Measurements from ENCODE around the gene SOS1.
A peak's percentile ranks its signal among the peaks of the same experiment; 100 is the strongest.
"Not testable (repeated sequence)": the region's sequence is repeated elsewhere in the genome, so short reads cannot be mapped to it uniquely, and the experiment has no call there.

Gene SOS1

GRCh38 chr2:38960609-38961320, 160.1 kb downstream of the SOS1 start:
- DNase-seq, result no peak

GRCh38 chr2:38959938-38960608, 160.8 kb downstream of the SOS1 start:
- DNase-seq, result peak; percentile 88

GRCh38 chr2:38959466-38959865, 161.4 kb downstream of the SOS1 start:
- DNase-seq, result no peak

GRCh38 chr2:38957972-38958371, 162.9 kb downstream of the SOS1 start:
- DNase-seq, result no peak

GRCh38 chr2:38951766-38952165, 169.1 kb downstream of the SOS1 start:
- DNase-seq, result no peak

GRCh38 chr2:38948995-38949394, 171.9 kb downstream of the SOS1 start:
- DNase-seq, result no peak

DNA sequence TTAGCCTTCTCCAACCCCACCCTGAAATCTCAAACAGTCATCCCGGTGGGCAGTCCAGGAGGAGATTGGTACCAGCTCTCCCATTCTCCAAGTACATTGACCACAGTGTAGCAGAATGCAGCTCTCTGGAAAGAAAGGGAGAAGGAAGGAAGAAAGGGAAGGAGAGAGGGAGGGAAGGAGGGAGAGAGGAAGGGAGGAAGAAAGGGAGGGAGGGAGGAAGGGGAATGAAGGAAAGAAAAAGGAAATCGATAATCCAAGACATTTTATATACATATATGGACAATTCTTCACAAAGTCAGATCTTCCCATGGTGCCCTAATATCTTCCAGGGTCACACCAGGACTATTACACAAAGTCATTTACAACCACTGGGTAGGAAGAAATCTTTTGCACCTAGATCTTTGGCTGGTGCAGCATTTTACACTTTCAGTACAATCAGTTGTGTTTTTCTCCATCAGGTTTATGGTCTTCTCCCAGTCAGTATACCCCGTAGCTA, 172.4 kb downstream of the SOS1 start:
- DNase-seq, result no peak

DNA sequence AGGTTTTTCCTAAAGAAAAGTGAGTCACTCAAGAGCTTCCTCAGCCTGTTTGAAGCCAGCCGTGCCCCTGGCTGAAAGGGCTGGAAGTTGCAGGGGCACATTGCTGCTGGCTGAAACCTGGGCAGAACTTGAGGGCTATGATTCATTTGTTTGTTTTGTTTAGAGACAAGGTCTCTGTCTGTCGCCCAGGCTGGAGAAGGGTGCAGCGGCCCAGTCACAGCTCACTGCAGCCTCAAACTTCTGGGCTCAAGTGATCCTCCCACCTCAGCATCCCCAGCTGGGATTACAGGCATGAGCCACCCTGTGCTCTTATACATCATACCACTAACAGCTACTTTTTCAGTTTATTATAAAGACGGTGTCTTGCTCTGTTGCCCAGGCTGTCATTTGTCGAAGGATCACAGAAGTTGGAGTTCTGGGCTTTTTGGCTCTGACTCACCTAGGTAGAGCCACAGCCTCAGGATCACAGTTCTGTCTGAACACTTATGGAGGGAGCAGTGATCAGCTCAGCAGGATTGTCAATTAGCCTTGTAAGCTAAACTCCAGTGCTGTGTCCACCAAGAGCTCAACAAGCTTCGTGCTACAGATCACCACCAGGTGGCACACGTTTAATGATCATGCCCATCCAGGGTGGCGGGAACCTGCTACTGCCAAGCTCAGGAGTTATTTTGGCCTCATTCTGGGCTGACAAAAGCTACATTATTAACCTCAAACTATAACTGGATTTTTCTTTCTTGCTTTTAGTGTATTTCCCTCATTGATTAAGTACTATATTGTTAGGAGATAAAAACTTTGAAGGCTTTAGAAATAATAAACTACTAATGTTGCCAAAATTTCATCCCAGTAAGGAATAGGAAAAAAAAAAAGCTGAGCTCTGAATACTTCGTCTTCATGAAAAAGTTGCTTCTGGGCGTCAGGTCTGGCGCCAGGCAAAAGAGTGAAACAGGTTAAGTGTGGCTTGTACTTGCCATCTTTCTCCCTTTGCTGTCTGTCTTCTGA, 173.3 kb downstream of the SOS1 start:
- DNase-seq, result peak; percentile 84

DNA sequence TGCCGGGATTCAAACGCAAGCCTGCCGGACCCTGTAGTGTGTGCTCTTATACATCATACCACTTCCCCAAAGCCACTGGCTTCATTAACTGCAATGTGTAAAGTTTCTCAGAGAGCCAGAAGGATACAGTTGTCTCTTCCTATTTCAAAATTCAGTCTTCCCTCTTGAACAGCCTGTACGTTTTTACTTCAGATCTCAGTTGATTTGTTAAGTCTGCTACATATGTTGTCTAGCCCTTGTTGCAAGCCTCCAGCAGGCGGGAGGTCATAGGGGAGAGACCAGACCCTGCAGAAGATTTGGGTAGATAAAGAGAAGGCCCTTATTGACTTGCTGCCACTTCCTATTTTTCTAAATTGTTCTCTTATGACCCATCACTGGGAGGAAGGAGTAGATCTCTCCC, 174.9 kb downstream of the SOS1 start:
- no peak for DNase-seq

DNA sequence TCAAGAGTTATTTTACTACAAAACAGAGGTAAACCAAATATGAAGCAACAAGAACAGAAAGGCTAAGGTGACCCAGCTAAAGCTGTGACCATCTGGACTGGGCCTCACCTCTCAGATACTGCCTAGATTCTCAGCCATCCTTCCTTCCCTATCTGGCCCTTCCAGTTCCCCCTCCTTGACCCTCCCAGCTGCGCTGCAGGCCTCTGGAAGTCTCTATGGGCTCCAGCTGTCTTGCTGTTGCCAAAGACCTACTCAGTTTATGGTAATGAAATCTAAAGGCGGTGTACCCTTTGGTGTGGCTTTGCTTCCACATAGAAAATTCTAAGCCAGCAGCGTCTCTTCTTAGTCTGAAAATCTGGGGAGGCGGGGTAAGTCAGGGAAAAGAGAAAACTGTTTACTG, 175.5 kb downstream of the SOS1 start:
- no peak for DNase-seq

- no peak for DNase-seq
Measured at GRCh38 chr2:38943784-38944183, 177.1 kb downstream of the SOS1 start.

DNA sequence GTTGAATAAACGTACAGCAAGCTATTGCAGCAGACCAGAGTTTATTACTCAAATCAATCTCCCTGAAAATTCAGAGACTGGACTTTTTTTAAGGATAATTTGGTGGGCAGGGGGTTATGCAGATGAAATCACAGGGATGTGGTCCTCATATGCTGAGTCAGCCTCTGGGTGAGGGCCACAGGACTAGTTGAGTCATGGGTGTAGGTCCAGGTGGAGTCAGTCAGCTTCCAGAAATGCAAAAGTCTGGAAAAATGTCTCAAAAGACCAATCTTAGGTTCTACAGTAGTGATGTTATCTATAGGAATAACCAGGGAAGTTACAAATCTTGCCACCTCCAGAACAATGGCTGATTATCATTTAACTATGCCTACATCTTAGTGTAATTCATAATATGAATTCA, 180.1 kb downstream of the SOS1 start:
- no peak for DNase-seq

GRCh38 chr2:38937548-38937947, 183.3 kb downstream of the SOS1 start:
- no peak for DNase-seq

- DNase-seq, result not testable (repeated sequence)
Measured at GRCh38 chr2:38936516-38936915, 184.3 kb downstream of the SOS1 start.

DNA sequence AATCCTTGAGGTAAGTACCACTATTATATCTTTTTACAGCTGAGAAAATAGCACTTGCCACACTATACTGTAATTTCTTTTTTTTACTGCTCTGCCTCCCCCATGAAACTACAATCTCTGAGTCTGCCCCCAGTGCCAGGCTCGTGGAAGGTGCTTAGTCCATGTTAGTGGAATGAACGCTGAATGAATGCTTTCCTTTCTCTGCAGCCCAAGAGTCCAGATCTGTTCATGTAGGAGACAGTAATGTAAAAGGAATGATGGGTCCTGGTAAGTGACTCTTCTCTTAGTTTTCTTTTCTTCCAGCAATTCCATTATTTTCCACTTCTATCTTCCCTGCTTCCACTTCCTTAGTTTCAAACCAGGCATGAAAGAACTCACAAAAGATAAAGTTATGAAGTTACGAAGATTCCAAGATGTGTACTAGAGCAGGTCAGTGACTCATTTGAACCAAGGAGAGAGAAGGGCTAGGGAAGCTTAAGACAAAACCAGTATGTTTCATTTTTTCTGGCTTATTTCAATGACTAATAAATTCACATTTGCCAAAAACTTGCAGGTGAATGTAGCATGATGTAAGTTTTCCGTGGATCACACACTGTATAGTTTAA, 185.2 kb downstream of the SOS1 start:
- DNase-seq, result no peak

- no peak for DNase-seq
Measured at GRCh38 chr2:38934742-38935141, 186.1 kb downstream of the SOS1 start.

DNA sequence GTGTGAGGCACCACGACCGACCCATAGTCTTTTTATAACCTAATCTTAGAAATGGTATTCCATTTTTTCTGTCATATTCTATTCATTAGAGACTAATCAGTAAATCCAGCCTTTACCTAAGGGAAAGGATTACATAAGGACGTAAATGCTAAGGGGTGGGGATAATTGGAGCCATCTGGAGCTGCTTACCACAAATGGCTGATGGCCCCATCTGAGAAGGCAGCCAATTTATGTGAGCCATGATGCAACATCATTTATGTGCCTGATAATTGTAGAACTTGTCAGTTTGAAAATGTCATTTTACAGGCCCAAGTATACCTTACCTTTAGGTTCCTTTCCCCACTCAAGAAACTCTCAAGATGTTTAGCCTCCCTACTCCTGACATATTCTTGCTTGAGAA, 187.2 kb downstream of the SOS1 start:
- DNase-seq, result no peak

DNA sequence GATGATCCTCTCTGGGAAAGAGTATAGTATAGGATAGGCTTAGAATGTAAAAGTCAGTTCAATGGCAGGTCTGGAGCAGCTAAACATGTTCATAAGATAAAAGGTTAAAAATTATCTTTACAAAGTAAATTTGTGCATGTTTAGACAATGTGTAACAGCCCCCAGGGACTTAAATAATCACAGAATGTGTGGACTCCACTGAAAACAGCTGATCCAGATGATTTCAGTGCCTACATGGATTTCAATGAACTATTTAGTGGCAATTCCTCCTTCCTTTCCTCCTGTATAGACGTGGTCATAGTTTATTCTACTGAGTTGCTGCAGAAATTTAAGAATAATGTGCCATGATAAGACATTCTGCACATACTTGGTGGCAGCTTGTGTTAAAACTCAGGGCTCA, 188.3 kb downstream of the SOS1 start:
- no peak for DNase-seq
